ENCODE measurements around the gene AGAP1. TPM values are rescaled to one million over a fixed set of nuclear protein-coding genes. Genes with fewer than 3 reads are reported as not detected.

The AGAP1 gene
- total RNA-seq, 1 experiment from 2014 or later, result 44.8 TPM

GRCh38 chr2:235486729-235487128 is 7.1 kb upstream of the AGAP1 start:
- DNase-seq (ENCODE audit: low spot score), result no peak

- no peak for DNase-seq (ENCODE audit: low spot score)
Measured at GRCh38 chr2:235489897-235490296, 3.9 kb upstream of the AGAP1 start.

- DNase-seq (ENCODE audit: low spot score), result no peak
Measured at GRCh38 chr2:235492850-235493344, 946 bp upstream of the AGAP1 start.

- DNase-seq (ENCODE audit: low spot score), result peak; percentile 30
Measured at GRCh38 chr2:235493402-235493774, 455 bp upstream of the AGAP1 start.

- DNase-seq (ENCODE audit: low spot score), result peak; percentile 42
Measured at GRCh38 chr2:235494716-235495372, 1.0 kb downstream of the AGAP1 start.

GRCh38 chr2:235495373-235496238 is 1.8 kb downstream of the AGAP1 start:
- DNase-seq (ENCODE audit: low spot score), result peak; percentile 59

- peak; percentile 42 for DNase-seq (ENCODE audit: low spot score)
Measured at GRCh38 chr2:235496239-235496621, 2.4 kb downstream of the AGAP1 start.

- DNase-seq (ENCODE audit: low spot score), result no peak
Measured at GRCh38 chr2:235497096-235497495, 3.3 kb downstream of the AGAP1 start.

- peak; percentile 64 for DNase-seq (ENCODE audit: low spot score)
Measured at GRCh38 chr2:235498541-235498940, 4.7 kb downstream of the AGAP1 start.

GRCh38 chr2:235498946-235499812 is 5.3 kb downstream of the AGAP1 start:
- DNase-seq (ENCODE audit: low spot score), result no peak

GRCh38 chr2:235500110-235500760 is 6.4 kb downstream of the AGAP1 start:
- DNase-seq (ENCODE audit: low spot score), result no peak

- peak; percentile 51 for DNase-seq (ENCODE audit: low spot score)
Measured at GRCh38 chr2:235500761-235501672, 7.2 kb downstream of the AGAP1 start.

- no peak for DNase-seq (ENCODE audit: low spot score)
Measured at GRCh38 chr2:235501673-235502031, 7.8 kb downstream of the AGAP1 start.

- no peak for DNase-seq (ENCODE audit: low spot score)
Measured at GRCh38 chr2:235502336-235502735, 8.5 kb downstream of the AGAP1 start.

- no peak for DNase-seq (ENCODE audit: low spot score)
Measured at GRCh38 chr2:235504441-235505180, 10.8 kb downstream of the AGAP1 start.

GRCh38 chr2:235505181-235505741 is 11.4 kb downstream of the AGAP1 start:
- peak; percentile 80 for DNase-seq (ENCODE audit: low spot score)

GRCh38 chr2:235506291-235506996 is 12.6 kb downstream of the AGAP1 start:
- DNase-seq (ENCODE audit: low spot score), result peak; percentile 73

- DNase-seq (ENCODE audit: low spot score), result no peak
Measured at GRCh38 chr2:235506997-235507615, 13.3 kb downstream of the AGAP1 start.

Measured in HT-29 (cell line).